HepG2 (cell line): ENCODE data around the gene OR4E2. TPM values are rescaled to one million over a fixed set of nuclear protein-coding genes. Genes with fewer than 3 reads are reported as not detected.
"Not testable (repeated sequence)": the region's sequence is repeated elsewhere in the genome, so short reads cannot be mapped to it uniquely, and the experiment has no call there.

Experiments
- ATAC-seq: fragments of 200-7000 bp; cut with Tn5 transposase; 3 replicates; pipeline ENCODE4 v1.9.1; 2020; ENCODE audit warnings: mild to moderate bottlenecking, moderate library complexity
- BruUV-seq: library from RNA; stranded (reverse); fragments of 400-500 nt; replicated peaks from 2 replicates; lab custom pipeline; 2021; lab: Mats Ljungman, UMichigan
- CTCF ChIA-PET: fragments of 300-600 bp; formaldehyde crosslinking; extraction: SDS; loops from one replicate; lab custom pipeline; 2021; ENCODE audit warnings: low total read pairs, inconsistent platforms, low intra/inter-chr PET ratio; lab: Yijun Ruan, JAX
- POLR2A ChIA-PET: fragments of 350-600 bp; sonication (Branson Sonifier 250); formaldehyde crosslinking; loops from one replicate; lab custom pipeline; 2020; ENCODE audit warnings: antibody characterized with exemption, inconsistent platforms; lab: Yijun Ruan, JAX
- DNase-seq: peaks from one replicate; pipeline ENCODE4 v3.0.0-alpha.2; 2015; ENCODE audit warnings: low spot score
- FAIRE-seq: peaks from 3 replicates; lab custom pipeline; 2011; peaks lifted over from hg19 to GRCh38; lab: Jason Lieb, UNC
- H2AFZ ChIP-seq: one replicate; pipeline ENCODE4 v1.6.1; 2011; ENCODE audit warnings: low read length, inconsistent platforms
- H3K27ac ChIP-seq: fragments of 300-600 bp; 3 replicates; pipeline ENCODE4 v1.8.0; 2011; ENCODE audit warnings: mixed run types, mild to moderate bottlenecking, mixed read lengths, low read length, inconsistent platforms; ENCODE audit not compliant: insufficient read depth; ENCODE audit errors: extremely low read length
- H3K27me3 ChIP-seq, 2 experiments: fragments of 200-600 bp in 1 of 2; 2 replicates in 1 of 2; 3 replicates in 1 of 2; pipeline versions ENCODE4 v1.6.0 to v1.8.0; 2011; ENCODE audit warnings: low read length in 2 of 2, mild to moderate bottlenecking in 2 of 2, moderate library complexity in 2 of 2, inconsistent platforms in 1 of 2; ENCODE audit not compliant: insufficient read depth in 2 of 2, control insufficient read depth in 1 of 2
- H3K36me3 ChIP-seq, 2 experiments: fragments of 200-600 bp in 1 of 2; replicated peaks in 1 of 2; 2 replicates in 1 of 2; 3 replicates in 1 of 2; pipeline versions ENCODE4 v1.5.1 to v1.8.0; 2011; ENCODE audit warnings: low read length in 2 of 2, inconsistent platforms in 1 of 2; ENCODE audit not compliant: insufficient read depth in 2 of 2, control insufficient read depth in 1 of 2
- H3K4me1 ChIP-seq: 2 replicates; pipeline ENCODE4 v1.5.1; 2012; ENCODE audit warnings: low read length, inconsistent platforms; ENCODE audit not compliant: insufficient read depth
- H3K4me2 ChIP-seq: 2 replicates; pipeline ENCODE4 v1.6.0; 2011; ENCODE audit warnings: low read depth, low read length, inconsistent platforms
- H3K4me3 ChIP-seq, 3 experiments: fragments of 200-600 bp in 1 of 3; sonication (generic), shearing (Covaris generic) in 1 of 3; replicated peaks in 1 of 3; 2 replicates each; pipeline ENCODE4 v1.5.1; 2011 to 2016; ENCODE audit warnings: low read length in 3 of 3, inconsistent platforms in 2 of 3, low read depth in 2 of 3, mild to moderate bottlenecking in 2 of 3, control low read depth in 1 of 3, mixed read lengths in 1 of 3; ENCODE audit not compliant: insufficient read depth in 1 of 3
- H3K79me2 ChIP-seq: one replicate; pipeline ENCODE4 v1.6.1; 2011; ENCODE audit warnings: low read length, inconsistent platforms; ENCODE audit not compliant: insufficient read depth
- H3K9ac ChIP-seq: 2 replicates; pipeline ENCODE4 v1.6.0; 2011; ENCODE audit warnings: mild to moderate bottlenecking, low read depth, low read length, inconsistent platforms; ENCODE audit not compliant: insufficient read depth
- H3K9me3 ChIP-seq: 2 replicates; pipeline ENCODE4 v1.5.1; 2012; ENCODE audit warnings: mild to moderate bottlenecking, low read length
- H4K20me1 ChIP-seq: 2 replicates; pipeline ENCODE4 v1.6.0; 2011; ENCODE audit warnings: inconsistent platforms, mild to moderate bottlenecking, low read length, moderate library complexity; ENCODE audit not compliant: insufficient read depth
- GABPB1 ChIP-seq: IDR thresholded peaks from 2 replicates; pipeline ENCODE4 v1.6.1; 2016; ENCODE audit warnings: mild to moderate bottlenecking, missing genetic modification reagents, moderate library complexity, missing compliant biosample characterization
- PTBP1 ChIP-seq: fragments of 200-400 bp; formaldehyde crosslinking; IDR thresholded peaks from 2 replicates; pipeline ENCODE4 v1.6.1; 2018; ENCODE audit warnings: low read length, low read depth; ENCODE audit not compliant: poor library complexity, severe bottlenecking
- ZEB1 ChIP-seq: IDR thresholded peaks from 2 replicates; pipeline ENCODE4 v1.6.1; 2012; ENCODE audit warnings: mild to moderate bottlenecking, low read depth, inconsistent platforms; ENCODE audit not compliant: insufficient replicate concordance
- ZNF207 ChIP-seq: fragments of 450-650 bp; IDR thresholded peaks from 2 replicates; pipeline ENCODE4 v1.6.1; 2016; ENCODE audit warnings: antibody characterized with exemption, borderline replicate concordance
- WGBS: methylation state at CpG from one replicate; pipeline ENCODE4 v1.1.6; 2017; ENCODE audit warnings: low lambda C conversion rate; 5-methylcytosine and 5-hydroxymethylcytosine counted together
- in situ Hi-C: cut with HindIII; loops from 2 replicates; pipeline ENCODE4 v1.10.0; 2017; ENCODE audit warnings: low pct_unique_long_range_greater_than_20kb; ENCODE audit not compliant: extremely low pct_ligation_motif_present
- intact Hi-C: fragments of 100-400 bp; cut with micrococcal nuclease; formaldehyde crosslinking; loops from one replicate; pipeline ENCODE4 v1.10.0; 2022; ENCODE audit not compliant: unreplicated experiment
- polyA plus RNA-seq, 8 experiments: library from polyadenylated mRNA; depleted of rRNA in 3 of 8; stranded (reverse) in 7 of 8; unstranded in 1 of 8; fragments of >200 nt; fragmentation: Illumina TruSeq in 4 of 8; extraction: Trizol in 4 of 8; gene quantifications; 2 replicates each; pipeline versions ENCODE4 v1.2.1 to v1.2.3, GENCODE V29; 2011 to 2016; ENCODE audit warnings: low read depth in 4 of 8, missing spikeins in 1 of 8, mixed read lengths in 1 of 8; ENCODE audit not compliant: insufficient read depth in 1 of 8
- total RNA-seq, 5 experiments: library from RNA; depleted of rRNA; stranded (reverse); fragments of >200 nt; fragmentation: Illumina TruSeq; extraction: Trizol; gene quantifications; 2 replicates each; pipeline ENCODE4 v1.2.3, GENCODE V29; 2016; ENCODE audit warnings: low read depth in 1 of 5
- TF ChIP-seq, protein P1 (sequence below): sonication (generic); formaldehyde crosslinking; IDR thresholded peaks from 2 replicates; pipeline ENCODE4 v1.9.0; 2021; ENCODE audit warnings: mild to moderate bottlenecking, missing genetic modification reagents

Gene OR4E2
- total and polyA plus RNA-seq, 2 of the 13 experiments (the other 11 are each of a cell fraction or from before 2014, with no cell fraction given): not detected

DNA sequence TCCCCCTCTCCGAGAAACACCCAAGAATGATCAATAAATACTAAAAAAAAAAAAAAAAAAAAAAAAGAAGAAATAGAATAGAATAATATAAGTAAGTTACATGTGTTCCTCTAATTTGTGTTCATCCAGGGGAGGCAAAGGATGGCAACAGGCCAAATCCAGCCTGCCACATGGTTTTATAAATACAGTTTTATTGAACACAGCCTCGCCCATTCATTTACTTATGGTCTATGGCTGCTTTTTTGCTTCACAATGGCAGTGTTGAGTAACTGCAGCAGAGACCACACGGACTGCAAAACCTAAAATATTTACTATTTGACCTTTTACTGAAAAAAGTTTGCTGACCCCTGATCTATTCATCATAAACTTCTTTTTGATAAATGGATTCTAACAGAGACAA, 44.9 kb downstream of the OR4E2 start:
- CTCF ChIA-PET, H3K9ac ChIP-seq, H3K36me3 ChIP-seq, H3K4me2 ChIP-seq, H3K4me3 ChIP-seq, FAIRE-seq, H3K27ac ChIP-seq, H3K79me2 ChIP-seq, BruUV-seq, DNase-seq, intact Hi-C loops, in situ Hi-C loops, H3K4me1 ChIP-seq, POLR2A ChIA-PET, H3K9me3 ChIP-seq, H2AFZ ChIP-seq, H4K20me1 ChIP-seq, H3K27me3 ChIP-seq, ATAC-seq: not testable (repeated sequence)
- WGBS: 4% methylated on average over 3 of the region's 3 CpGs

DNA sequence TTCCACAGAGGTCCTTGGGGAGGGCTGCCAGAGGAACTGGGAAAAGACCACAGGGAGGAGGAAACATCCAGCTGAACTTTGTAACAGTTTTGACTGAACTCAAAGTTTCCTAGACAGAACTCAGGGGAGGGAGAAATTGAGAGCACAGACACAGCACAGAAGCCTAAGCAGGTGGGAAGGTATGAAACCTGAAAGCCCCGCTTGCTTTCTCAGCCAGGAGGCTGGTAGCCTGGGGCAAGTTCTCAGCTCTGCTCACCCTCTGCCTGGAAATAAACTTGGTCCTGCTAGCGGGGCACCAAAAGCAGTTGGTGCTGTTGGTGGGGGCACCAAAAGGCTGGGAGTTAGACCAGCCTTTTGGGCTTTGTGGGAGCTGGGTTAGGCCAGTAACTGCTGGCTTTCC, 45.9 kb downstream of the OR4E2 start:
- no peak for DNase-seq
- no peaks in the 10 kb centered on the region for H3K79me2 ChIP-seq
- no peaks in the 10 kb centered on the region for H3K27me3 ChIP-seq
- CTCF ChIA-PET: no interaction called here
- no TSS peak for BruUV-seq
- H4K20me1 ChIP-seq: no peaks in the 10 kb centered on the region
- FAIRE-seq: no peak
- H2AFZ ChIP-seq: no peak overlapping the region
- no peak overlapping the region for H3K4me2 ChIP-seq
- no peak overlapping the region for H3K27ac ChIP-seq
- TF ChIP-seq PTBP1 (no peak), ZEB1 (no peak), ZNF207 (no peak), GABPB1 (no peak)
- TF ChIP-seq, protein P1, sequence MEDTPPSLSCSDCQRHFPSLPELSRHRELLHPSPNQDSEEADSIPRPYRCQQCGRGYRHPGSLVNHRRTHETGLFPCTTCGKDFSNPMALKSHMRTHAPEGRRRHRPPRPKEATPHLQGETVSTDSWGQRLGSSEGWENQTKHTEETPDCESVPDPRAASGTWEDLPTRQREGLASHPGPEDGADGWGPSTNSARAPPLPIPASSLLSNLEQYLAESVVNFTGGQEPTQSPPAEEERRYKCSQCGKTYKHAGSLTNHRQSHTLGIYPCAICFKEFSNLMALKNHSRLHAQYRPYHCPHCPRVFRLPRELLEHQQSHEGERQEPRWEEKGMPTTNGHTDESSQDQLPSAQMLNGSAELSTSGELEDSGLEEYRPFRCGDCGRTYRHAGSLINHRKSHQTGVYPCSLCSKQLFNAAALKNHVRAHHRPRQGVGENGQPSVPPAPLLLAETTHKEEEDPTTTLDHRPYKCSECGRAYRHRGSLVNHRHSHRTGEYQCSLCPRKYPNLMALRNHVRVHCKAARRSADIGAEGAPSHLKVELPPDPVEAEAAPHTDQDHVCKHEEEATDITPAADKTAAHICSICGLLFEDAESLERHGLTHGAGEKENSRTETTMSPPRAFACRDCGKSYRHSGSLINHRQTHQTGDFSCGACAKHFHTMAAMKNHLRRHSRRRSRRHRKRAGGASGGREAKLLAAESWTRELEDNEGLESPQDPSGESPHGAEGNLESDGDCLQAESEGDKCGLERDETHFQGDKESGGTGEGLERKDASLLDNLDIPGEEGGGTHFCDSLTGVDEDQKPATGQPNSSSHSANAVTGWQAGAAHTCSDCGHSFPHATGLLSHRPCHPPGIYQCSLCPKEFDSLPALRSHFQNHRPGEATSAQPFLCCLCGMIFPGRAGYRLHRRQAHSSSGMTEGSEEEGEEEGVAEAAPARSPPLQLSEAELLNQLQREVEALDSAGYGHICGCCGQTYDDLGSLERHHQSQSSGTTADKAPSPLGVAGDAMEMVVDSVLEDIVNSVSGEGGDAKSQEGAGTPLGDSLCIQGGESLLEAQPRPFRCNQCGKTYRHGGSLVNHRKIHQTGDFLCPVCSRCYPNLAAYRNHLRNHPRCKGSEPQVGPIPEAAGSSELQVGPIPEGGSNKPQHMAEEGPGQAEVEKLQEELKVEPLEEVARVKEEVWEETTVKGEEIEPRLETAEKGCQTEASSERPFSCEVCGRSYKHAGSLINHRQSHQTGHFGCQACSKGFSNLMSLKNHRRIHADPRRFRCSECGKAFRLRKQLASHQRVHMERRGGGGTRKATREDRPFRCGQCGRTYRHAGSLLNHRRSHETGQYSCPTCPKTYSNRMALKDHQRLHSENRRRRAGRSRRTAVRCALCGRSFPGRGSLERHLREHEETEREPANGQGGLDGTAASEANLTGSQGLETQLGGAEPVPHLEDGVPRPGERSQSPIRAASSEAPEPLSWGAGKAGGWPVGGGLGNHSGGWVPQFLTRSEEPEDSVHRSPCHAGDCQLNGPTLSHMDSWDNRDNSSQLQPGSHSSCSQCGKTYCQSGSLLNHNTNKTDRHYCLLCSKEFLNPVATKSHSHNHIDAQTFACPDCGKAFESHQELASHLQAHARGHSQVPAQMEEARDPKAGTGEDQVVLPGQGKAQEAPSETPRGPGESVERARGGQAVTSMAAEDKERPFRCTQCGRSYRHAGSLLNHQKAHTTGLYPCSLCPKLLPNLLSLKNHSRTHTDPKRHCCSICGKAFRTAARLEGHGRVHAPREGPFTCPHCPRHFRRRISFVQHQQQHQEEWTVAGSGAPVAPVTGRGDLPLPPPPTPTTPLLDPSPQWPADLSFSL (CRISPR knock-in tag): no peak
- in situ Hi-C loops: no loop called here
- H3K9me3 ChIP-seq: no peaks in the 10 kb centered on the region
- no peaks in the 10 kb centered on the region for H3K36me3 ChIP-seq
- intact Hi-C loops: no loop called here
- H3K4me1 ChIP-seq: no peaks in the 10 kb centered on the region
- no peak overlapping the region for H3K4me3 ChIP-seq
- 9% methylated on average over 1 of the region's 2 CpGs for WGBS
- ATAC-seq: no peak; the same call in 2 of the 3 replicates
- no peak overlapping the region for H3K9ac ChIP-seq
- POLR2A ChIA-PET: no interaction called here
